ENCODE measurements around the gene AP1S1. TPM values are rescaled to one million over a fixed set of nuclear protein-coding genes. Genes with fewer than 3 reads are reported as not detected.
"Not testable (repeated sequence)": the region's sequence is repeated elsewhere in the genome, so short reads cannot be mapped to it uniquely, and the experiment has no call there.

The AP1S1 gene
- total and polyA plus RNA-seq, 2 donors, result 27.9 to 48.5 TPM

DNA sequence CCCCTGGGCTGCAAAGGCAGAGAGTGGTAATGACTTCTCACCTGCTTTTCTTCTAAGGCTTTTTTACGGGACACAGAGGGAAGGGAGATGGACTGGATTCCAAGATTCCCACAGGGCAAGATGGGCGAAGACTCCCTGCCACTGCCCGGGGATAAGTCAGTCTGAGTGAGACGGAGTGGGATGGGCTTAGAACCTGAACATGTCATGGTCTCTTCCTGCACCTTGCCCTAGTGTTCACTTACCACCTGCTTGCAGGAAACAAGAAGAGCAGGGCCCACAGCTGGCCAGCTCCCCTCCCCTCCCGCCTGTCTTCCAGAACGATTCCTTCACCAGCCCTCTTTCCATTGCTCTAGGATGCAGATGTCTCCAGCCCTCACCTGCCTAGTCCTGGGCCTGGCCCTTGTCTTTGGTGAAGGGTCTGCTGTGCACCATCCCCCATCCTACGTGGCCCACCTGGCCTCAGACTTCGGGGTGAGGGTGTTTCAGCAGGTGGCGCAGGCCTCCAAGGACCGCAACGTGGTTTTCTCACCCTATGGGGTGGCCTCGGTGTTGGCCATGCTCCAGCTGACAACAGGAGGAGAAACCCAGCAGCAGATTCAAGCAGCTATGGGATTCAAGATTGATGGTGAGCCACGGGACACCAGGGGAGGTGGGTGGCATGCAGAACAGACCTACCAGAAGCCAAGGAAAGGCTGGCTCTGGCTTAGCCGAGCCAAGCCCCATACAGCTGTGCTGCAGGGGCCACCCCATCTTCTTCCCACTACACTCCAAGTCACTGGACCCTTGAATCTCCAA lies 26.0 kb upstream of the AP1S1 start:
- Histone ChIP-seq H3K27me3 (ENCODE audit: control insufficient read depth in 2 of 2, insufficient read depth in 1 of 2, low read length in 1 of 2) (peaks cover 0 to 22% of the 10 kb centered on the region in 2 donors), H3K4me1 (ENCODE audit: control insufficient read depth in 2 of 2, insufficient read depth in 2 of 2, low read length in 2 of 2) (peaks cover 33 to 38% of the 10 kb centered on the region in 2 donors), H3K9me3 (ENCODE audit: control insufficient read depth in 2 of 2, insufficient read depth in 1 of 2, low read length in 1 of 2) (no peaks in the 10 kb centered on the region), H3K36me3 (ENCODE audit: control insufficient read depth in 2 of 2, insufficient read depth in 2 of 2, low read length in 1 of 2) (no peaks in the 10 kb centered on the region), H3K4me3 (ENCODE audit: low read length in 2 of 2) (no peak overlapping the region), H3K27ac (ENCODE audit: low read depth in 1 of 2, low read length in 1 of 2) (no peak overlapping the region)
- 38% methylated on average over 14 of the region's 14 CpGs for WGBS
- DNase-seq (ENCODE audit: low read depth in 6 of 9, low spot score in 9 of 9), result no peak

DNA sequence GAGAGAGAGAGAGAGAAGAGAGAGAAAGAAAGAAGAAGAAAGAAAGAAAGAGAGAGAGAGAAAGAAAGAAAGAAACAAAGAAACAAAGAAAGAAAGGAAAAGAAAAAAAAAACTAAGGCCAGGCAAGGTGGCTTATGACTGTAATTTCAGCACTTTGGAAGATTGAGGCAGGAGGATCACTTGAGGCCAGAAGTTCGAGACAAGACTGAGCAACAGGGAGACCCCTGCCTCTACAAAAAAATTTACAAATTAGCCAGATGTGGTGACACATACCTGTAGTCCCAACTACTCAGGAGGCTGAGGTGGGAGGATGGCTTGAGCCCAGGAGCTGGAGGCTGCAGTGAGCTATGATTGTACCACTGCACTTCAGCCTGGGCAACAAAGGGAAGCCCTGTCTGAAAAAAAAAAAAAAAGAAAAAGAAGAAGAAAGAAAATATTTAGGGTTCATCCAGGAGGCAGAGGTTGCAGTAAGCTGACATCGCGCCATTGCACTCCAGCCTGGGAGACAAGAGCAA lies 24.6 kb upstream of the AP1S1 start:
- Histone ChIP-seq H3K36me3 (ENCODE audit: control insufficient read depth in 2 of 2, insufficient read depth in 2 of 2, low read length in 1 of 2) (no peaks in the 10 kb centered on the region), H3K4me3 (ENCODE audit: low read length in 2 of 2) (no peak overlapping the region), H3K9me3 (ENCODE audit: control insufficient read depth in 2 of 2, insufficient read depth in 1 of 2, low read length in 1 of 2) (no peaks in the 10 kb centered on the region), H3K27me3 (ENCODE audit: control insufficient read depth in 2 of 2, insufficient read depth in 1 of 2, low read length in 1 of 2) (peaks cover 0 to 23% of the 10 kb centered on the region in 2 donors), H3K4me1 (ENCODE audit: control insufficient read depth in 2 of 2, insufficient read depth in 2 of 2, low read length in 2 of 2) (peaks cover 30 to 32% of the 10 kb centered on the region in 2 donors), H3K27ac (ENCODE audit: low read depth in 1 of 2, low read length in 1 of 2) (no peak overlapping the region)
- 95% methylated on average over 3 of the region's 3 CpGs for WGBS
- DNase-seq (ENCODE audit: low read depth in 6 of 9, low spot score in 9 of 9), result no peak

DNA sequence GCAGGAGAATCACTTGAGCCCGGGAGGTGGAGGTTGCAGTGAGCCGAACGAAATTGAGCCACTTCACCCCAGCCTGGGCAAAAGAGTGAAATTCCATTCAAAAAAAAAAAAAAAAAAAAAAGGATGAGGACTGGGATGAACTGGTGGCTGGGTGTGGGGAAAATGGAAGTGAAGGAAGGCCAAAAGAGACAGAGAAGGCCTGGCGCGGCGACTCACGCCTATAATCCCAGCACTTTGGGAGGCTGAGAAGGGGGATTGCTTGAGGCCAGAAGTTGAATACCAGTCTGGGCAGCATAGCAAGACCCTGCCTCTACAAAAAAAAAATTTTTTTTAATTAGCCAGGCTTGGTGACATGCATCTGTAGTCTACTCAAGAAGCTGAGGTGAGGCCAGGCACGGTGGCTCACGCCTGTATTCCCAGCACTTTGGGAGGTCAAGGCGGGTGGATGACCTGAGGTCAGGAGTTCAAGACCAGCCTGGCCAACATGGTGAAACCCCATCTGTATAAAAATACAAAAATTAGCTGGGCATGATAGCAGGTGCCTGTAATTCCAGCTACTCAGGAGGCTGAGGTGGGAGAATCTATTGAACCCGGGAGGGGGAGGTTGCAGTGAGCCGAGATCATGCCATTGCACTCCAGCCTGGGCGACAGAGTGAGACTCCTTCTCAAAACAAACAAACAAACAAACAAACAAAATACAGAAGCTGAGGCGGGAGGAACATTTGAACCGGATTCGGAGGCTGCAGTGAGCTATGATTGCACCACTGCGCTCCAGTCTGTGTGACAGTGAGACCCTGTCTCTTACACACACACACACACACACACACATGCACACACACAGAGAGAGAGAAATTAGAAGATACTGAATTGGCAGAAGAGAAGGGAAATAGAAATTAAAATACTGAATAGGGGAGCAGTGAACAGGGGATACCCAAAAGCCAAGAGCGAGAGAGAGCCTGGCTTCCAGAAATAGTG lies 21.4 kb upstream of the AP1S1 start:
- DNase-seq (ENCODE audit: low read depth in 6 of 9, low spot score in 9 of 9); H3K4me1 ChIP-seq (ENCODE audit: control insufficient read depth in 2 of 2, insufficient read depth in 2 of 2, low read length in 2 of 2); H3K36me3 ChIP-seq (ENCODE audit: control insufficient read depth in 2 of 2, insufficient read depth in 2 of 2, low read length in 1 of 2); H3K4me3 ChIP-seq (ENCODE audit: low read length in 2 of 2); H3K27ac ChIP-seq (ENCODE audit: low read depth in 1 of 2, low read length in 1 of 2); H3K9me3 ChIP-seq (ENCODE audit: control insufficient read depth in 2 of 2, insufficient read depth in 1 of 2, low read length in 1 of 2): not testable (repeated sequence)
- 89% methylated on average over 18 of the region's 18 CpGs for WGBS
- peaks cover 2 to 33% of the 10 kb centered on the region in 2 donors for H3K27me3 ChIP-seq (ENCODE audit: control insufficient read depth in 2 of 2, insufficient read depth in 1 of 2, low read length in 1 of 2)

DNA sequence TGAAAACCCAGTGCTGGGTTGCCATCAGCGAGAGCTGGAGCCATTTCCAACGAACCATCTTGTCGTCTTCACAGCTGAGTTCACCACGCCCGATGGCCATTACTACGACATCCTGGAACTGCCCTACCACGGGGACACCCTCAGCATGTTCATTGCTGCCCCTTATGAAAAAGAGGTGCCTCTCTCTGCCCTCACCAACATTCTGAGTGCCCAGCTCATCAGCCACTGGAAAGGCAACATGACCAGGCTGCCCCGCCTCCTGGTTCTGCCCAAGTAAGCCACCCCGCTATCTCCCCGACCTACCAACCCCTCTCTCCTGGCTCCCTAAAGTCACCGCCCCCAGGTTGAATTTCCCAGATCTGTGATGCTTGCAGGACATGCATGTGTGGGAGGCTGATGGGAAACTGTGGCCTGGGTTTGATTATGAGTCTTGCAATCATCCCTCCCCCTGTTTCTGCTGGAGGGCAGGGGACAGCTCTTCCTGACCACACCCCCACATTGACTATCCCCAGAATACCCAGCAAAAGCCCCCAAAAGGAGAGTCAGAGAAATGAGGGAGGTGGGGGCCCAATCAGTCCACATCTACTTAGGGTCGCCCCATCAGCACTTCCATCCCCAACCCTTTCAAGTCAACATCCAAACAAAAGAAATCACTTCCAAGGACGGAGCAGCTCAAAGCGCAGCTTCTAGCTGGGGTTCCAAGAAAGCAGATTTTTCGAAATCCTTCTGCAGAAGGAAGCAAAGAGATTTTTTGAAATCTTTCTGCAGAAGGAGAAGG lies 20.5 kb upstream of the AP1S1 start:
- Histone ChIP-seq H3K4me3 (ENCODE audit: low read length in 2 of 2) (no peak overlapping the region), H3K27ac (ENCODE audit: low read depth in 1 of 2, low read length in 1 of 2) (no peak overlapping the region), H3K36me3 (ENCODE audit: control insufficient read depth in 2 of 2, insufficient read depth in 2 of 2, low read length in 1 of 2) (no peaks in the 10 kb centered on the region), H3K4me1 (ENCODE audit: control insufficient read depth in 2 of 2, insufficient read depth in 2 of 2, low read length in 2 of 2) (peaks cover 6 to 9% of the 10 kb centered on the region in 2 donors), H3K27me3 (ENCODE audit: control insufficient read depth in 2 of 2, insufficient read depth in 1 of 2, low read length in 1 of 2) (peaks cover 2 to 35% of the 10 kb centered on the region in 2 donors), H3K9me3 (ENCODE audit: control insufficient read depth in 2 of 2, insufficient read depth in 1 of 2, low read length in 1 of 2) (no peaks in the 10 kb centered on the region)
- WGBS, result 89% methylated on average over 15 of the region's 15 CpGs
- DNase-seq (ENCODE audit: low read depth in 6 of 9, low spot score in 9 of 9), result no peak

DNA sequence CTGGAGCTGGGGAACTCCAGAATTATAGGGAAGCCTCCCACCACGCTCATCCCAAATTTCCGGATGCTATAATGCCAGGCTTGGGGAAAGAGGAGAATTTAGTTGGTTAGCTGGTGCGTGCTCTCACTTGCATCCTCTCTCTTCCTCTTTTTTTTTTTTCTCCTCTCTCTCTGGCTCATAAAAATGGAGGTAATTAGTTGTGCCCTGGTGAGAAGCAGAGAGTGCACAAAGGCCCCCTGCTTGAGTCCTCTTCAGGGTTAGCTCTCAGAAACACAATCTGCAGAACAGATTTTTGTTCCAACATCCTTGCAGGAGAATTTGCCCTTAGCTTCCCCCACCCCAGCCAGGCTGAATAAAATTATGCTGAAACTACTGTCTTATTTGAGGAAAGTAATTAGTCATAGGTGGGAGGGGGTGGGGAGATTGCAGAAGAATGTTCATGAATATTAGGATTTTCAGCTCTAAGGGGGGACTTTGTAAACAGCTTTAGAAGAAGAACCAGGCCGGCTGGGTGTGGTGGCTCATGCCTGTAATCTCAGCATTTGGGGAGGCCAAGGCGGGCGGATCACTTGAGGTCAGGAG lies 19.8 kb upstream of the AP1S1 start:
- 79% methylated on average over 6 of the region's 6 CpGs for WGBS

DNA sequence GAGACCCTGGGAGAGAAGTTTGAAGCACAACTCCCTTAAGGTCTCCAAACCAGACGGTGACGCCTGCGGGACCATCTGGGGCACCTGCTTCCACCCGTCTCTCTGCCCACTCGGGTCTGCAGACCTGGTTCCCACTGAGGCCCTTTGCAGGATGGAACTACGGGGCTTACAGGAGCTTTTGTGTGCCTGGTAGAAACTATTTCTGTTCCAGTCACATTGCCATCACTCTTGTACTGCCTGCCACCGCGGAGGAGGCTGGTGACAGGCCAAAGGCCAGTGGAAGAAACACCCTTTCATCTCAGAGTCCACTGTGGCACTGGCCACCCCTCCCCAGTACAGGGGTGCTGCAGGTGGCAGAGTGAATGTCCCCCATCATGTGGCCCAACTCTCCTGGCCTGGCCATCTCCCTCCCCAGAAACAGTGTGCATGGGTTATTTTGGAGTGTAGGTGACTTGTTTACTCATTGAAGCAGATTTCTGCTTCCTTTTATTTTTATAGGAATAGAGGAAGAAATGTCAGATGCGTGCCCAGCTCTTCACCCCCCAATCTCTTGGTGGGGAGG lies 16.5 kb upstream of the AP1S1 start:
- Histone ChIP-seq H3K27me3 (ENCODE audit: control insufficient read depth in 2 of 2, insufficient read depth in 1 of 2, low read length in 1 of 2) (peaks cover 2 to 33% of the 10 kb centered on the region in 2 donors), H3K27ac (ENCODE audit: low read depth in 1 of 2, low read length in 1 of 2) (no peak overlapping the region), H3K9me3 (ENCODE audit: control insufficient read depth in 2 of 2, insufficient read depth in 1 of 2, low read length in 1 of 2) (no peaks in the 10 kb centered on the region), H3K36me3 (ENCODE audit: control insufficient read depth in 2 of 2, insufficient read depth in 2 of 2, low read length in 1 of 2) (no peaks in the 10 kb centered on the region), H3K4me1 (ENCODE audit: control insufficient read depth in 2 of 2, insufficient read depth in 2 of 2, low read length in 2 of 2) (peaks cover 6 to 21% of the 10 kb centered on the region in 2 donors), H3K4me3 (ENCODE audit: low read length in 2 of 2) (no peak overlapping the region)
- 81% methylated on average over 9 of the region's 9 CpGs for WGBS
- no peak for DNase-seq (ENCODE audit: low read depth in 6 of 9, low spot score in 9 of 9)

More for the DNA sequence above, 19.8 kb upstream of the AP1S1 start:
- no peaks in the 10 kb centered on the region for H3K9me3 ChIP-seq (ENCODE audit: control insufficient read depth in 2 of 2, insufficient read depth in 1 of 2, low read length in 1 of 2)
- H3K27me3 ChIP-seq (ENCODE audit: control insufficient read depth in 2 of 2, insufficient read depth in 1 of 2, low read length in 1 of 2), result peaks cover 2 to 35% of the 10 kb centered on the region in 2 donors
- no peaks in the 10 kb centered on the region for H3K36me3 ChIP-seq (ENCODE audit: control insufficient read depth in 2 of 2, insufficient read depth in 2 of 2, low read length in 1 of 2)
- no peak overlapping the region for H3K27ac ChIP-seq (ENCODE audit: low read depth in 1 of 2, low read length in 1 of 2)
- DNase-seq (ENCODE audit: low read depth in 6 of 9, low spot score in 9 of 9), result no peak
- H3K4me3 ChIP-seq (ENCODE audit: low read length in 2 of 2), result no peak overlapping the region
- H3K4me1 ChIP-seq (ENCODE audit: control insufficient read depth in 2 of 2, insufficient read depth in 2 of 2, low read length in 2 of 2), result peaks cover 6 to 9% of the 10 kb centered on the region in 2 donors

DNA sequence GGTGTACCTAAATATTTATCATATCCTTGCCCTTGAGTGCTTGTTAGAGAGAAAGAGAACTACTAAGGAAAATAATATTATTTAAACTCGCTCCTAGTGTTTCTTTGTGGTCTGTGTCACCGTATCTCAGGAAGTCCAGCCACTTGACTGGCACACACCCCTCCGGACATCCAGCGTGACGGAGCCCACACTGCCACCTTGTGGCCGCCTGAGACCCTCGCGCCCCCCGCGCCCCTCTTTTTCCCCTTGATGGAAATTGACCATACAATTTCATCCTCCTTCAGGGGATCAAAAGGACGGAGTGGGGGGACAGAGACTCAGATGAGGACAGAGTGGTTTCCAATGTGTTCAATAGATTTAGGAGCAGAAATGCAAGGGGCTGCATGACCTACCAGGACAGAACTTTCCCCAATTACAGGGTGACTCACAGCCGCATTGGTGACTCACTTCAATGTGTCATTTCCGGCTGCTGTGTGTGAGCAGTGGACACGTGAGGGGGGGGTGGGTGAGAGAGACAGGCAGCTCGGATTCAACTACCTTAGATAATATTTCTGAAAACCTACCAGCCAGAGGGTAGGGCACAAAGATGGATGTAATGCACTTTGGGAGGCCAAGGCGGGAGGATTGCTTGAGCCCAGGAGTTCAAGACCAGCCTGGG lies 15.9 kb upstream of the AP1S1 start:
- DNase-seq (ENCODE audit: low read depth in 6 of 9, low spot score in 9 of 9), result peak in 2 of 9 donors; percentile 21 to 53
- Histone ChIP-seq H3K4me1 (ENCODE audit: control insufficient read depth in 2 of 2, insufficient read depth in 2 of 2, low read length in 2 of 2) (peaks cover 6 to 21% of the 10 kb centered on the region in 2 donors), H3K36me3 (ENCODE audit: control insufficient read depth in 2 of 2, insufficient read depth in 2 of 2, low read length in 1 of 2) (no peaks in the 10 kb centered on the region), H3K9me3 (ENCODE audit: control insufficient read depth in 2 of 2, insufficient read depth in 1 of 2, low read length in 1 of 2) (no peaks in the 10 kb centered on the region), H3K4me3 (ENCODE audit: low read length in 2 of 2) (no peak overlapping the region), H3K27me3 (ENCODE audit: control insufficient read depth in 2 of 2, insufficient read depth in 1 of 2, low read length in 1 of 2) (peaks cover 2 to 37% of the 10 kb centered on the region in 2 donors), H3K27ac (ENCODE audit: low read depth in 1 of 2, low read length in 1 of 2) (peak overlapping the region in 1 of 2 donors; percentile 42)
- WGBS, result 7% methylated on average over 16 of the region's 16 CpGs

DNA sequence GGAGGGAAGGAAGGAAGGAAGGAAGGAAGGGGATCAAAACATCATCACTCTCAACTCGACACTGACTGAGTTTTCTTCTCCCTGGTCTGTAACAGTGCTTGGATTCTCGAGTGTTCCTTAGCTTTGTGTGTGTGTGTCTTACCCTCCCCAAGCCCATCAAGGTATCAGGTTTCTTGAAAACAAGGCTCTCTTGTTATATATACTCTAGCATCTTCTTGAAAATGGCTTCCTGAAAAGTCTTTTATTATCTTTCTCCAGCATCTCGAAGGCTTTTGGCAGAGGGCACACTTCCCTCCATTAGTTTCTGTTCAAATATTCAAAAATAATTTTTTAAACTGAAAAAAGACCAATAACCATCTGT lies 14.0 kb upstream of the AP1S1 start:
- Histone ChIP-seq H3K27me3 (ENCODE audit: control insufficient read depth in 2 of 2, insufficient read depth in 1 of 2, low read length in 1 of 2) (peaks cover 4 to 32% of the 10 kb centered on the region in 2 donors), H3K9me3 (ENCODE audit: control insufficient read depth in 2 of 2, insufficient read depth in 1 of 2, low read length in 1 of 2) (no peaks in the 10 kb centered on the region), H3K36me3 (ENCODE audit: control insufficient read depth in 2 of 2, insufficient read depth in 2 of 2, low read length in 1 of 2) (no peaks in the 10 kb centered on the region), H3K27ac (ENCODE audit: low read depth in 1 of 2, low read length in 1 of 2) (peak overlapping the region in 1 of 2 donors; percentile 40), H3K4me3 (ENCODE audit: low read length in 2 of 2) (no peak overlapping the region), H3K4me1 (ENCODE audit: control insufficient read depth in 2 of 2, insufficient read depth in 2 of 2, low read length in 2 of 2) (peaks cover 6 to 26% of the 10 kb centered on the region in 2 donors)
- no peak for DNase-seq (ENCODE audit: low read depth in 6 of 9, low spot score in 9 of 9)
- WGBS, result 73% methylated on average over 3 of the region's 3 CpGs

Measured in thymus (tissue), 11 donors.